ENCODE measurements around the gene ZSCAN32.
A peak's percentile ranks its signal among the peaks of the same experiment; 100 is the strongest.

ZSCAN32 gene

GRCh38 chr16:3431779-3432219, 31.0 kb upstream of the ZSCAN32 start:
- ChIA-PET POLR2A (interaction anchor here (0.5 to 1.3 kb wide), 5 partner anchors 12 to 188 kb away, joined by 3 to 6 read pairs (median 4); partner anchors contain the start of genes NAA60, ZNF174, ZNF597 and ZSCAN32), CTCF (no interaction called here)
- no peak for TF ChIP-seq CTCF (IDR thresholded peaks at IDR 0.05; ENCODE audit: control extremely low read depth, extremely low read depth, low read depth, missing control alignments)
- no peak for DNase-seq (ENCODE audit: extremely low spot score)

- POLR2A ChIA-PET, result no interaction called here
- no peak for DNase-seq (ENCODE audit: extremely low spot score)
- no peak for TF ChIP-seq CTCF (IDR thresholded peaks at IDR 0.05; ENCODE audit: control extremely low read depth, extremely low read depth, low read depth, missing control alignments)
- CTCF ChIA-PET, result interaction anchor here (1.5 kb wide), 1 partner anchor 10 kb away, joined by 3 read pairs; no protein-coding TSS in a partner anchor
These were observed 13.1 kb upstream of the ZSCAN32 start for GRCh38 chr16:3413730-3414379.

DNA sequence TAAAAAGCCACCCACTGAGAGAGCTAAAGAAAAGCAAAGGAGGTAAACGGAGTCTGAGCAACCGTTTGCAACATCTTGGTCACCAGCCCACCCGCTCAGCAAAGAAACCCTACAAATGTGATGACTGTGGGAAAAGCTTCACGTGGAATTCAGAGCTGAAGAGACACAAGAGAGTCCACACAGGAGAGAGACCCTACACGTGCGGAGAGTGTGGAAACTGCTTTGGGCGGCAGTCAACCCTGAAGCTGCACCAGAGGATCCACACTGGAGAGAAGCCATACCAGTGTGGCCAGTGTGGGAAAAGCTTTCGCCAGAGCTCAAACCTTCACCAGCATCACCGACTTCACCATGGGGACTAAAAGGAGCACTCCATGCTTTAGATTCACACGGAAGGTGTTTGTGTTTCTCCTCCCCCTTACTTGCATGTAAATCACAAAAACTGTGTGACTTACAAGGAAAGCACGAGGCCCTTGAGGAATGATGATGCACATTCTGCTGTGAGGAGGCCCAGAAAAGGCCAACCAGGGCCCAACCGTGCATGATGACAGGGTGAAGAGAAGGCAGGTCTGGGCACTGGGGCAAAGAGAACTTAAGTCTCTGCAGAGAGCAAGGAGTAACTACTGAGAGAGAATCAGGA, 7.9 kb upstream of the ZSCAN32 start:
- ChIA-PET CTCF (interaction anchor here (1.5 kb wide), 1 partner anchor 12 kb away, joined by 3 read pairs; no protein-coding TSS in a partner anchor), POLR2A (no interaction called here)
- no peak for DNase-seq (ENCODE audit: extremely low spot score)
- TF ChIP-seq CTCF (IDR thresholded peaks at IDR 0.05; ENCODE audit: control extremely low read depth, extremely low read depth, low read depth, missing control alignments), result no peak

- DNase-seq (ENCODE audit: extremely low spot score), result peak; percentile 20
- ChIA-PET CTCF (interaction anchor here (1.4 to 1.6 kb wide), 4 partner anchors 9 to 118 kb away, joined by 3 to 5 read pairs (median 4); partner anchors contain the start of genes NAA60, ZNF263 and ZNF597), POLR2A (interaction anchor here (0.7 to 1.5 kb wide), 3 partner anchors 42 to 118 kb away, joined by 3 to 11 read pairs (median 3); partner anchors contain the start of genes NAA60 and ZNF597)
- no peak for TF ChIP-seq CTCF (IDR thresholded peaks at IDR 0.05; ENCODE audit: control extremely low read depth, extremely low read depth, low read depth, missing control alignments)
These were observed 1.1 kb upstream of the ZSCAN32 start for GRCh38 chr16:3401719-3402397.

DNA sequence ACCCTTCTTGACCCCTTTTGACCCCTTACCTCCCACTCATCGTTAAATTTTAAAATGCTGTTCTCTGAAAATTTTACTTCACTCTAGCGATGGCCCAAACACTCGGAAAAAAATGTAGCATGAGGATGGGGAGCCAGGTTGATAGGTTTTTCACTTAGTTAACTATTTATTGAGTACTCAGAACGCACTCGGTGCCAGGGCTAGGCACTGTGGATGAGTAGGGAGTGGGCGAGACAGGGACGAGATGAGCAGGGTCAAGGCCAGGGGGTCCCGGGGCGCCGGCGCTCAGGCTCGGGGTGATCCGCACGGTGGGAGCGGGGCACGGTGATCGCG, 392 bp downstream of the ZSCAN32 start:
- ChIA-PET POLR2A (interaction anchor here (0.9 to 1.5 kb wide), 3 partner anchors 32 to 116 kb away, joined by 3 to 11 read pairs (median 3); partner anchors contain the start of genes NAA60 and ZNF597), CTCF (interaction anchor here (1.3 to 1.4 kb wide), 2 partner anchors 57 to 341 kb away, joined by 4 read pairs; no protein-coding TSS in a partner anchor)
- no peak for TF ChIP-seq CTCF (IDR thresholded peaks at IDR 0.05; ENCODE audit: control extremely low read depth, extremely low read depth, low read depth, missing control alignments)
- no peak for DNase-seq (ENCODE audit: extremely low spot score)

- no peak for DNase-seq (ENCODE audit: extremely low spot score)
- ChIA-PET POLR2A (no interaction called here), CTCF (no interaction called here)
- no peak for TF ChIP-seq CTCF (IDR thresholded peaks at IDR 0.05; ENCODE audit: control extremely low read depth, extremely low read depth, low read depth, missing control alignments)
These were observed 11.0 kb downstream of the ZSCAN32 start for GRCh38 chr16:3389663-3390338.

Data from GM10248 (cell line).